Panc1 (cell line): Measurements from ENCODE around the gene PCDHGB4. TPM values are rescaled to one million over a fixed set of nuclear protein-coding genes. Genes with fewer than 3 reads are reported as not detected.

Source experiments
- ATAC-seq: fragments of 200-7000 bp; cut with Tn5 transposase; 2 replicates; pipeline ENCODE4 v1.9.1; 2020; ENCODE audit warnings: mild to moderate bottlenecking, moderate library complexity
- BruUV-seq: library from RNA; stranded (reverse); fragments of 400-500 nt; replicated peaks from 2 replicates; lab custom pipeline; 2021; lab: Mats Ljungman, UMichigan
- CTCF ChIA-PET: fragments of 300-600 bp; sonication (Branson Sonifier 250); formaldehyde crosslinking; loops from one replicate; lab custom pipeline; 2022; ENCODE audit warnings: antibody characterized with exemption; lab: Charles Lee
- POLR2A ChIA-PET: fragments of 300-600 bp; sonication (Branson Sonifier 250); formaldehyde crosslinking; loops from one replicate; lab custom pipeline; 2022; ENCODE audit warnings: antibody characterized with exemption; lab: Charles Lee
- DNase-seq: peaks from one replicate; pipeline ENCODE4 v3.0.0-alpha.2; 2010; ENCODE audit warnings: low read depth, low spot score
- H3K27ac ChIP-seq: 2 replicates; pipeline ENCODE4 v1.5.1; 2011; ENCODE audit warnings: mild to moderate bottlenecking, low read length, inconsistent platforms
- H3K27me3 ChIP-seq: fragments of 200-500 bp; sonication (Bioruptor generic); 2 replicates; pipeline ENCODE4 v1.6.0; 2014; ENCODE audit warnings: low read length, inconsistent platforms; ENCODE audit not compliant: control insufficient read depth, insufficient read depth
- H3K36me3 ChIP-seq: fragments of 200-500 bp; sonication (Bioruptor generic); 2 replicates; pipeline ENCODE4 v1.5.1; 2014; ENCODE audit warnings: inconsistent platforms, mild to moderate bottlenecking, low read length, moderate library complexity; ENCODE audit not compliant: control insufficient read depth, insufficient read depth
- H3K4me1 ChIP-seq: 2 replicates; pipeline ENCODE4 v1.5.1; 2011; ENCODE audit warnings: inconsistent platforms, mild to moderate bottlenecking, low read length, moderate library complexity; ENCODE audit not compliant: control insufficient read depth, insufficient read depth
- H3K4me3 ChIP-seq, 2 experiments: 2 replicates each; pipeline ENCODE4 v1.5.1; 2011 to 2012; ENCODE audit warnings: low read depth in 2 of 2, low read length in 2 of 2, mild to moderate bottlenecking in 2 of 2, inconsistent platforms in 1 of 2, moderate library complexity in 1 of 2
- H3K9me3 ChIP-seq: fragments of 200-500 bp; sonication (Bioruptor generic); 2 replicates; pipeline ENCODE4 v1.5.1; 2014; ENCODE audit warnings: low read depth, mild to moderate bottlenecking, inconsistent platforms, low read length, moderate library complexity; ENCODE audit not compliant: control insufficient read depth, insufficient read depth
- POLR2AphosphoS5 ChIP-seq: IDR thresholded peaks from 2 replicates; pipeline ENCODE4 v1.6.1; 2012; ENCODE audit warnings: mild to moderate bottlenecking, low read depth, low read length, moderate library complexity
- REST ChIP-seq, 2 experiments: IDR thresholded peaks; 2 replicates each; pipeline ENCODE4 v1.6.1; 2011 to 2012; ENCODE audit warnings: low read depth in 2 of 2, control low read depth in 1 of 2, low read length in 1 of 2, mild to moderate bottlenecking in 1 of 2, moderate library complexity in 1 of 2; ENCODE audit not compliant: insufficient read depth in 1 of 2
- SIN3A ChIP-seq: IDR thresholded peaks from 2 replicates; pipeline ENCODE4 v1.6.1; 2012; ENCODE audit warnings: low read depth, mild to moderate bottlenecking, low read length, moderate library complexity, borderline replicate concordance; ENCODE audit not compliant: insufficient read depth
- TCF7L2 ChIP-seq: IDR thresholded peaks from 2 replicates; pipeline ENCODE4 v1.6.1; 2011; ENCODE audit warnings: mild to moderate bottlenecking, low read depth, low read length, inconsistent platforms
- in situ Hi-C: cut with HindIII; loops from 2 replicates; pipeline ENCODE4 v1.10.0; 2016; ENCODE audit warnings: low sequenced_read_pairs, low pct_unique_long_range_greater_than_20kb
- intact Hi-C: fragments of 100-400 bp; cut with micrococcal nuclease; formaldehyde crosslinking; loops from one replicate; pipeline ENCODE4 v1.10.0; 2022; ENCODE audit not compliant: unreplicated experiment
- total RNA-seq: library from RNA; stranded (reverse); gene quantifications from one replicate; pipeline ENCODE4 v1.2.1, GENCODE V29; 2021; ENCODE audit not compliant: unreplicated experiment
- TF ChIP-seq, protein P1 (sequence below): fragments of 450-650 bp; IDR thresholded peaks from 2 replicates; pipeline ENCODE4 v1.5.1; 2017; ENCODE audit warnings: mild to moderate bottlenecking

PCDHGB4 gene
- total RNA-seq, 1 experiment from 2014 or later, result 0.21 TPM

DNA sequence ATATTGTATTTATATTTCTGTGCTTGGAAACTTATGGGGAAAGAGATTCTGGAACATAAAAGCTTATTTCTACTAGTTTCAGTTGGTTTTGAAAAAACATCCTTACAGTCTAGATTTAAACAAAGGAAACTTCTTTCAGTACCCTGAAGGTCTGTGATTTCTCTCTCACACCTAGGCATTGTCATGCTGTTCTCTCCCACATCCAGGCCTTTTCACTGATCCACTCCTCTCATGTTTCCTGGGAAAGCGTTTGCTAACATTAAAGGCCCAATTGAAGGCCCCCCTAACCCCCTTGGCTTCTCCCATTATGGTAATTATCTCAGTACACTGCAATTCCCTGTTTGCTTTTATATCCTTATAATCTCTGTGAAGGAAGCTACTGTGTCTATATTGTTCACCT lies 44.7 kb upstream of the PCDHGB4 start:
- no peaks in the 10 kb centered on the region for H3K4me1 ChIP-seq
- in situ Hi-C loops (loop anchor here (25.0 kb wide), 1 partner anchor 155 kb away; the partner anchor contains the start of genes PCDHB10, PCDHB11, PCDHB16 and PCDHB8), intact Hi-C loops (no loop called here)
- TF ChIP-seq, protein P1, sequence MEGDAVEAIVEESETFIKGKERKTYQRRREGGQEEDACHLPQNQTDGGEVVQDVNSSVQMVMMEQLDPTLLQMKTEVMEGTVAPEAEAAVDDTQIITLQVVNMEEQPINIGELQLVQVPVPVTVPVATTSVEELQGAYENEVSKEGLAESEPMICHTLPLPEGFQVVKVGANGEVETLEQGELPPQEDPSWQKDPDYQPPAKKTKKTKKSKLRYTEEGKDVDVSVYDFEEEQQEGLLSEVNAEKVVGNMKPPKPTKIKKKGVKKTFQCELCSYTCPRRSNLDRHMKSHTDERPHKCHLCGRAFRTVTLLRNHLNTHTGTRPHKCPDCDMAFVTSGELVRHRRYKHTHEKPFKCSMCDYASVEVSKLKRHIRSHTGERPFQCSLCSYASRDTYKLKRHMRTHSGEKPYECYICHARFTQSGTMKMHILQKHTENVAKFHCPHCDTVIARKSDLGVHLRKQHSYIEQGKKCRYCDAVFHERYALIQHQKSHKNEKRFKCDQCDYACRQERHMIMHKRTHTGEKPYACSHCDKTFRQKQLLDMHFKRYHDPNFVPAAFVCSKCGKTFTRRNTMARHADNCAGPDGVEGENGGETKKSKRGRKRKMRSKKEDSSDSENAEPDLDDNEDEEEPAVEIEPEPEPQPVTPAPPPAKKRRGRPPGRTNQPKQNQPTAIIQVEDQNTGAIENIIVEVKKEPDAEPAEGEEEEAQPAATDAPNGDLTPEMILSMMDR, result no peak
- TF ChIP-seq TCF7L2, result no peak
- no peak for TF ChIP-seq SIN3A
- TF ChIP-seq POLR2AphosphoS5, result no peak
- TF ChIP-seq REST (IDR thresholded peaks at IDR 0.05; ENCODE audit: insufficient read depth in 1 of 2, low read depth in 2 of 2, low read length in 1 of 2), result no peak
- ATAC-seq, result no peak
- H3K4me3 ChIP-seq, result no peak overlapping the region
- H3K27me3 ChIP-seq, result no peaks in the 10 kb centered on the region
- no peak overlapping the region for H3K27ac ChIP-seq
- no peaks in the 10 kb centered on the region; the same call in 1 of the 2 replicates for H3K9me3 ChIP-seq
- no peaks in the 10 kb centered on the region for H3K36me3 ChIP-seq
- ChIA-PET CTCF (interaction anchor here (0.6 kb wide), 1 partner anchor 595 kb away, joined by 3 read pairs; no protein-coding TSS in a partner anchor), POLR2A (interaction anchor here (1.0 kb wide), 1 partner anchor 22 kb away, joined by 3 read pairs; no protein-coding TSS in a partner anchor)
- no peak for DNase-seq
- BruUV-seq, result no TSS peak

- POLR2A ChIA-PET, result interaction anchor here (0.5 to 1.0 kb wide), 2 partner anchors 13 to 22 kb away, joined by 3 to 9 read pairs; partner anchors contain the start of gene PCDHGA1
Observed at GRCh38 chr5:141343242-141343952, 44.1 kb upstream of the PCDHGB4 start, which contains the start of gene PCDHGA3. Gene PCDHGA3, plus strand, starts transcription at chr5:141343829. Its CDS starts 205 bp downstream, at chr5:141344034.

More at GRCh38 chr5:141343242-141343952, 44.1 kb upstream of the PCDHGB4 start, which contains the start of gene PCDHGA3:
- no TSS peak for BruUV-seq
- Histone ChIP-seq H3K27ac (no peak within 1 kb of the TSS), H3K36me3 (no peaks in the 10 kb centered on the region), H3K9me3 (no peaks in the 10 kb centered on the region; the same call in 1 of the 2 replicates), H3K4me3 (no peak within 1 kb of the TSS), H3K4me1 (no peaks in the 10 kb centered on the region), H3K27me3 (no peaks in the 10 kb centered on the region)
- DNase-seq (no peak), ATAC-seq (no peak)
- in situ Hi-C loops (loop anchor here (25.0 kb wide), 1 partner anchor 156 kb away; the partner anchor contains the start of genes PCDHB10, PCDHB11, PCDHB16 and PCDHB8), intact Hi-C loops (no loop called here)
- CTCF ChIA-PET, result interaction anchor here (0.7 kb wide), 1 partner anchor 288 kb away, joined by 3 read pairs; no protein-coding TSS in a partner anchor
- TF ChIP-seq, protein P1, result peak; percentile 38
- no peak for TF ChIP-seq REST (IDR thresholded peaks at IDR 0.05; ENCODE audit: insufficient read depth in 1 of 2, low read depth in 2 of 2, low read length in 1 of 2)
- TF ChIP-seq TCF7L2, result no peak
- TF ChIP-seq POLR2AphosphoS5, result no peak
- TF ChIP-seq SIN3A, result no peak
